ENCODE results near the gene RAB44.
"Not testable (repeated sequence)": the region's sequence is repeated elsewhere in the genome, so short reads cannot be mapped to it uniquely, and the experiment has no call there.

Gene RAB44

GRCh38 chr6:36697481-36697903 lies at the start of gene RAB44:
TSS of gene RAB44 (plus strand) at chr6:36697826. CDS start at chr6:36704236, 6,410 bp downstream.
- DNase-seq (ENCODE audit: low read depth in 2 of 2) = no peak

- DNase-seq (ENCODE audit: low read depth in 2 of 2) = no peak
Observed at GRCh38 chr6:36649086-36649485, 48.5 kb upstream of the RAB44 start.

GRCh38 chr6:36649701-36650484 lies 47.7 kb upstream of the RAB44 start:
- DNase-seq (ENCODE audit: low read depth in 2 of 2) = no peak

GRCh38 chr6:36650848-36651478 lies 46.7 kb upstream of the RAB44 start:
- no peak for DNase-seq (ENCODE audit: low read depth in 2 of 2)

GRCh38 chr6:36651659-36652379 lies 45.8 kb upstream of the RAB44 start:
- no peak for DNase-seq (ENCODE audit: low read depth in 2 of 2)

GRCh38 chr6:36654469-36654868 lies 43.2 kb upstream of the RAB44 start:
- DNase-seq (ENCODE audit: low read depth in 2 of 2) = not testable (repeated sequence)

- DNase-seq (ENCODE audit: low read depth in 2 of 2) = no peak
Observed at GRCh38 chr6:36655085-36655724, 42.4 kb upstream of the RAB44 start.

GRCh38 chr6:36656441-36656840 lies 41.2 kb upstream of the RAB44 start:
- no peak for DNase-seq (ENCODE audit: low read depth in 2 of 2)

GRCh38 chr6:36657271-36657670 lies 40.4 kb upstream of the RAB44 start:
- DNase-seq (ENCODE audit: low read depth in 2 of 2) = no peak

GRCh38 chr6:36657942-36658544 lies 39.6 kb upstream of the RAB44 start:
- no peak for DNase-seq (ENCODE audit: low read depth in 2 of 2)

- no peak for DNase-seq (ENCODE audit: low read depth in 2 of 2)
Observed at GRCh38 chr6:36659271-36659670, 38.4 kb upstream of the RAB44 start.

GRCh38 chr6:36660771-36661471 lies 36.7 kb upstream of the RAB44 start:
- no peak for DNase-seq (ENCODE audit: low read depth in 2 of 2)

GRCh38 chr6:36662380-36662779 lies 35.2 kb upstream of the RAB44 start:
- DNase-seq (ENCODE audit: low read depth in 2 of 2) = no peak

GRCh38 chr6:36662827-36663256 lies 34.8 kb upstream of the RAB44 start:
- no peak for DNase-seq (ENCODE audit: low read depth in 2 of 2)

- no peak for DNase-seq (ENCODE audit: low read depth in 2 of 2)
Observed at GRCh38 chr6:36663504-36664446, 33.9 kb upstream of the RAB44 start.

- DNase-seq (ENCODE audit: low read depth in 2 of 2) = no peak
Observed at GRCh38 chr6:36665180-36665579, 32.4 kb upstream of the RAB44 start.

GRCh38 chr6:36666287-36666686 lies 31.3 kb upstream of the RAB44 start:
- DNase-seq (ENCODE audit: low read depth in 2 of 2) = no peak

- no peak for DNase-seq (ENCODE audit: low read depth in 2 of 2)
Observed at GRCh38 chr6:36666826-36667591, 30.6 kb upstream of the RAB44 start.

- DNase-seq (ENCODE audit: low read depth in 2 of 2) = no peak
Observed at GRCh38 chr6:36668591-36668990, 29.0 kb upstream of the RAB44 start.

All from stimulated activated CD4-positive, alpha-beta T cell treated with anti-CD3 and anti-CD28 coated beads, Interleukin-12 subunit alpha, Interleukin-12 subunit beta, amount 100 ng/mL, for 24 hours (primary cell).